ENCODE data around the gene ENOPH1.
"Not testable (repeated sequence)": the region's sequence is repeated elsewhere in the genome, so short reads cannot be mapped to it uniquely, and the experiment has no call there.

ENOPH1 gene

DNA sequence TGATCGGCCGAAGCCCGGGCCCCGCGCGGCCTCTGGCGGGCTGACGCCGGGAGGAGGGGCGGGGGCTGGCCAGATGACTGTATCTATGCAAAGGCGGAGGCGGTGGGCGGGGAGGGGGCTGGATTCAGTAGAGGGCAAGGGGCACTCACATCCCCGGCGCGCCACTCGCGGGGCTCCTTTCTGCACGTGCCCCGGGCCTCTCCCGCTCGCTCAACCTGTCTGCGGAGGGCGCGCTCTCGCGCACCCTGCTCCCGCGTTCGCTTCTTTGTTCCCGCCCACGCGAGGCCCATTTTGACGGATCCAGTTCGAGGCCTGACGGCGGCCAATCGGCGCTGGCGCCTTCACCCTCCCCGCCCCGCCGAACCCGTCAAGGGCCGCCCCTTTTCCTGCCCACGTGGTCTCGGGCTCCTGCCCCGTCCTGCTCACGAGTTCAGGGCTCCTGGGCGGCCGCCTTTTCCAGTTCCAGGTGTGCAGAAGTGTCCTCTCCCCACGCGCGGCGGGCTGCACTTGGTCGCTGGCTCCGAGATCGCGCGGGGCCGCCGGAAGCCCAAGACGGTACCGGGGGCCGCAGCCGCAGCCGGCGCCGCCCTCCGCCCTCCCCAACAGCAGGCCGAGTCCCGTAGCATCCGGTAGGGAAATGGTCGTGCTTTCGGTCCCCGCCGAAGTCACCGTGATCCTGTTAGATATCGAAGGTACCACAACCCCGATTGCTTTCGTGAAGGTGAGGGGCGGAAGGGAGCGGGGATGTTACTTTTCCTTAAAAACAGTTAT is at the start of gene ENOPH1, which contains the start of gene HNRNPDL:
TSS of gene ENOPH1 (plus strand) at position 398 of the 771 bp plus-strand sequence. CDS start at position 638, 240 bp downstream.
TSS of gene HNRNPDL (minus strand) at position 270 of the 771 bp plus-strand sequence. CDS start 772 bp downstream, outside the sequence.
- peak; percentile 93 for DNase-seq (ENCODE audit: low spot score)

DNA sequence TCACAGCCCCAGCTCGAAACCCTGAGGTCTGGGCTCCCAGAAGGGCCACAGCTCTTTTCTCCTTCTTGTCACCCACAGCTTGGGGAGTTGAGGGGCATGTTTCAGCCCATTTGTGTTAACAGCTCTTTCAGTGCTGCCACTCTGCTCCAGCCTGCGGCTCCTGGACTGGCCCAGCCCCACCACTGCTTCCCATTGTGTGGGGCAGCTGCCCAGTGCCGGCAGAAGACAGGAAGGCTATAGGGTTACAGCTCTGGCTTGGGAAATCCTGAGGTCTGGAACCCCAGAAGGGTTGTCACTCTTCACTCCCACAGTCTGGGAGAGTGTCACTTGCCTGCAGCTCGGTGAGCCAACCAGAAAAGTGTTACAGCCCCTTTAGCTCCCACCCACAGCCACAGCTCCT is 49.6 kb upstream of the ENOPH1 start:
- DNase-seq (ENCODE audit: low spot score), result no peak

DNA sequence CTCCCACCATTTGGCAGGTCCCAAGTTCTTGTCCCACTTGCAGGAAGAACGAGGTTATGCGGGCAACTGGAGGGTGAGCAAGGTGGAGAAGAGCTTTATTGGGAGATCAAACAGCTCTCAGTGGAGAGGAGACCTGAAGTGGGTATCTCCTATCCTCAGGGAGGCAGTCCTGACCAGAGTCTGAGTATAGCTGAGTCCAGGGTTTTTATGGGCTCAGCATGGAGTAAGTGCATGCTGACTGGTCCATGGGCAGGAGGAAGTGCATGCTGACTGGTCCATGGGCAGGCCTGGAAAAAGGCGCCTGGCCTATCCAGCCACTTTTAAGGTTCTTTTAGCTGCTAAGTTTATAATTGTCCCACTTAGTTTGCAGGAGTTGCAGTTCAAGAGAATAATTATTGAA is 49.2 kb upstream of the ENOPH1 start:
- DNase-seq (ENCODE audit: low spot score), result no peak

DNA sequence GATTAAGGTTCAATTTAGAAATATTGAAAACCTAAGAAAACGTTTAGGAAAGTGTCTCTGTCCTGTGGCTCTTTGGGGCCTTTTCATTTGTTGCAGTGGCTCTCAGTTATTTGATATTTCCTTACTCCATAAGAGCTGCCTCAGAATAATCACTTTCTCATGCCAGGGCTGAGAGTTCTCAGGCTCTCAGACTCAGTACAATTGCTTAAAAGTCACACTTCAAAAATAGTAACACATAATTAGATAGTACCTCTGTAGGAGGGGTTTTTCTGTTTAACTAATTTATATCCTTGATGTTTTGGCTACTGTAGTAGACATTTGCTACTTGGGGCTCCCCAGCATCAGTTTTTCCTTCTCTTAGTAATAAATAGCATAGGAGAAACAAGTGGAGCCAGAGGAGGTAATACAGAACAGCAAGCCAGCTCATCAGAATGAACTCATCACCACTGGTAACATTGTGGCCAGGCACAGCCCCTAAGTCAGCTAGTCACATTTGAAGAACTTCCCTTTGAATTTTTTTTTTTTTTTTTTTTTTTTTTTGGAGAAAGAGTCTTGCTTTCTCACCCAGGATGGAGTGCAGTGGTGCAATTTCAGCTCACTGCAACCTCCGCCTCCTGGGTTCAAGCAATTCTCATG is 48.6 kb upstream of the ENOPH1 start:
- DNase-seq (ENCODE audit: low spot score), result no peak

DNA sequence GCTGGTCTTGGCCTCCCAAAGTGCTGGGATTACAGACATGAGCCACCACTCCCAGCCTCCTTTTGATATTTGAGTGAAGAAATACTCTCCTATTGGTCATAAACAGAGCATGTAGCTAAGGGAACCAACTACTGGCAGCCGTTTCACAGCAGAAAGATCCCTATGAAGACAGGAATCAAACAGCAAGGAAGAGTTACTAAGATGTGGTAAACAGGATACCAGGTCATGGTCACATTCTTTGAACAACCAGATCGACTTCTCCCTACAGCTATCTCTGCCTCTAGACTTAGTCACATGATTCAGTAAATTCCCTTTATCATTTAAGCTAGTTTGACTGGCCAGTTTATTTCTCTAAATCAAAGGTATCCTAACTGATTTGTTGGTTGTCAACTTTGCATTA is 47.6 kb upstream of the ENOPH1 start:
- no peak for DNase-seq (ENCODE audit: low spot score)

DNA sequence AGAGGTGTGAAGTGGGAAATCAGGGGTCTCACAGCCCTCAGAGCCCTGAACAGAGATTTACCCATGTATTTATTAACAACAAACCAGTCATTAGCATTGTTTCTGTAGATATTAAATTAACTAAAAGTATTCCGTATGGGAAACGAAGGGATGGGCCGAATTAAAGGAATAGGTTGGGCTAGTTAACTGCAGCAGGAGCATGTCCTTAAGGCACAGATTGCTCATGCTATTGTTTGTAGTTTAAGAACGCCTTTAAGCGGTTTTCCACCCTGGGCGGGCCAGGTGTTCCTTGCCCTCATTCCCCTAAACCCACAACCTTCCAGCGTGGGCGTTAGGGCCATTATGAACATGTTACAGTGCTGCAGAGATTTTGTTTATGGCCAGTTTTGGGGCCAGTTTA is 44.1 kb upstream of the ENOPH1 start:
- not testable (repeated sequence) for DNase-seq (ENCODE audit: low spot score)

DNA sequence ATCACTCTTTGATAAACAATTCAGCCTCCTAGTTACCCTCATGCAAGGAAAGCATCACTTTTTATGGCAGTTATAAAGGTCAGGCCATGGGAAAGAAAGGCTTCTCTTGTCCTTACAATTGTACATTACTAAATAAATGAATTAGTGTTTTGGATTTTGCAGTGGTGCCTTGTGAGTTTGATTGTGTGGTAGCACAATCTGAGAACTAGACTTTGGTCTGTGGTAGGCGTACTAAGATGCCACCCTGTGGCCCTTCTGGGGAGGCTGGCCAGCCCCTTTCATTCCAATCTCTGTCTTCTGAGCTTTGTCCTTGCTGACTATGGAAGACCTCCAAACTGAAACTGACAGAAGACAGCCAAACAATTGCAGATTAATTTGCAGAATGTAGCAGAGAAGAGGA is 42.0 kb upstream of the ENOPH1 start:
- no peak for DNase-seq (ENCODE audit: low spot score)

DNA sequence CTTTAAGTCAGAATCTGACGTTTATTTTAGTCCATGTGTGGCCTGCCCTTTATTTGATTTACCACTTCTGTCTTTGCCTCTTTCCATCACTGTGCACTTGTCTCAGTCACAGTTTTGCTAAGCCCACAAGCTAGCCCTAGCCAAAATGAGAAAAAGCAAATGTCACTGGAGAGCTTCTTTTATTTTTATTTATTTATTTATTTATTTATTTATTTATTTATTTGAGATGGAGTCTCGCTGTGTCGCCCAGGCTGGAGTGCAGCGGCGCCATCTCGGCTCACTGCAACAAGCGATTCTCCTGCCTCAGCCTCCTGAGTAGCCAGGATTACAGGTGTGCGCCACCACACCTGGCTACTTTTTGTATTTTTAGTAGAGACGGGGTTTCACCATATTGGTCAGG is 40.3 kb upstream of the ENOPH1 start:
- not testable (repeated sequence) for DNase-seq (ENCODE audit: low spot score)

DNA sequence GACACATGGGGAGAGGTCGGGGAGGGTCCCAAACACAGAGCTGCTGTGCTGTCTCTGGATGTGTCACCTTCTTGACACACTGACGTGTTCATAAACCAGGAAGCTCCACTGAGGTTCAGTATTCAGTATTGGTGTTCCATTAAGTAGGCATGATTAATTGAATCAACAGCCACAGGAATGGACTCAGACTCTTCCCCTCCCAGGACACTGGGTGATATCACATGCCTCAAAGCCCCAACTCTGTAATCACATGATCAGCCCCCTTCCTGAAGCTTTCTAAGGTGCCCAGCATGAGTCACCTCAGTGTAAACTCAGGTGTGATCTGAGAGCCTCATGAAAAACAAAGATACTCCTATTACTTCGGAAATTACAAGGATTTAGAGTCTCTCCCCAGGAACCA is 35.5 kb upstream of the ENOPH1 start:
- no peak for DNase-seq (ENCODE audit: low spot score)

DNA sequence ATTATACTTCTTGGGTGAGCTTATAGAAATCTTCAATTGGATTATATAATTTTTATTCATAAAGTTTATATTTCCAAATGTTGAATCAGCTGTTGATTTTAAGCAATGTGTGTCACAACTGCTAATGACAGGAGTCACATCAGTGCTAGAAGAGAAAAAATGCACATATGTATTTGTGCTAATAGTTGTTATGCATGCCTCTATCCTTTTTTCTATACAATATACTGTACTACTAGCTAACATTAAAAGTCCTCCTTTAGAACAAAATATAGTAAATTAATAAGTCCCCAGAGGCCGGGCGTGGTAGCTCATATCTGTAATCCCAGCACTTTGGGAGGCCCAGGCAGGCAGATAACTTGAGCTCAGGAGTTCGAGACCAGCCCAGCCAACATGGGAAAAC is 32.9 kb upstream of the ENOPH1 start:
- DNase-seq (ENCODE audit: low spot score), result no peak

DNA sequence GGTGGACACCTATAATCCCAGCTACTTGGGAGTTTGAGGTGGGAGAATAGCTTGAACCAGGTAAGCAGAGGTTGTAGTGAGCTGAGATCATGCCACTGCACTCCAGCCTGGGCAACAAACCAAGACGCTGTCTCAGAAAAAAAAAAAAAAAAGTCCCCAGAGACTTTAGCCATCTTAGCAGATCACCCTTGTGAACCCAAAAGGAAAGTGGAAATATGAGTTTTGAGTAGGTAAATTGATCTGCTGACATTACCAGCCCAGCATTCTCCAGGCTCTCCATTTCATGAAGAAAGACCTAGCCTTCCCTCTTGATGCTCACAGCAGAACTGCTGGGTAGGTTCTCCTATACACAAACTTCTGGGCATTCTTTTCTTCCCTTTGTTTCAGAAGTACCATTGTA is 32.1 kb upstream of the ENOPH1 start:
- no peak for DNase-seq (ENCODE audit: low spot score)

DNA sequence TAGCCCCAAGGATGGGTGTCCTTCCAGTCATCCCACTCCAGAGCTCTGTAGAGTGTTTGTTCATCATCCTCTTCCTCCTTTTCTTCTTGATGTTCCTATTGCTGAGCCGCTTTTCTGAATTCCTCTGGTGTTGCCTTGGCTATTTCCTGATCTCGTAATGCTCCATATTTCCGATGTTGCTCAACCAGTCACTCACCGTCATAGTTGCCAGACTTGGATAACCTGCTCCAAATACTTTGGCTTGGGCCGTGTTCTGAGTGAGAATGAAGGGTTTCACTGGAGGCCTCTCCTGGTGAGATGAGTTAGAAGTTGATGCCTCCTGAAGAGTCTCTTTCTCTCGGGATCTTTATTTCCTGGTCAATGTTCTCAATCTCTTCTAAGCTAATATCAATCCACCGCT is 28.8 kb upstream of the ENOPH1 start:
- no peak for DNase-seq (ENCODE audit: low spot score)

DNA sequence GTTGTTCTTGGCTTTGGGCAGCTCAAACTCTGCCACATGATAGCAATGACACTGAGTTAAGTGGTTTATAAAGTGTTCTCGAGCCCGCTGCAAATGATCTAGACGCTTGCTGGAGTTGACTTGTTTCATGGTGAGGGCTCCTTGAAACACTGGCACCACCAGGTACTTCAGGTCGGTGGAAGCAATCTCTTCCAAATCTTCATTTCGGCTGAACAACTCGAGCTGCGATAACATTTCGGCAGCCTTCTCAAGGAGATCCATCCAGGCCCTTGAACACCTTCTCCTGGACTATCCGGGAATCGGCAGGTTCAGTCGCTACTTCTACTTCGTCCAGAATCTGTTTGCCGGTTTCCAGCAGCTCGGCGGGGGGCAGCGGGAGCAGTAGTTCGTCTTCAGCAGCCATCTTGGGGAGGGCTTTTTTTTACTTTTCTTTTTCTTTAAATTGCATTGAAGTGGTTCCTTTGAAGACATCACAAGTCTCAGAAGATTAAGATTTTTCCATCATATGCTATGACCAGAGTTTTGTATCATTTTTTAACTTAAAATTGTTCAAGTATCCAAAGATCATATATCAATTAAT is 28.1 kb upstream of the ENOPH1 start:
- DNase-seq (ENCODE audit: low spot score), result no peak

DNA sequence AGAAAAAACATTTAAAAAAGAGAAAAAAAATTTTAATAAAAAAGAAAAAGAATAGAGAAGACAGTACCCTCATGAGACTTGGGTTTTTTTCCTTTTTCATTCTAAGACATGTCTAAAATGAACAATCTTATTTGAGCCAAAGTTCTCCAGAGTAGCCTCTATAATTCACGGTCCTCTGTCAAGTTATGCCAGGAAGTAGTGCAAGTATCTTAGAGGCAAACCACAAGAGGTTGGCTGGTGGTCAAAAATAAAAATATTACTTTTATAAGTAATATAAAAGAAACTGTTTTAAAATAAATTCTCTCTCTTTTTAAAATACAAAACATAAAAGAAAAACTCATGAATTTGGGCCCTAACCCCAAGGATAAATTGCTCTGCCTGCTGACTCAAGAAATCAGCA is 26.7 kb upstream of the ENOPH1 start:
- no peak for DNase-seq (ENCODE audit: low spot score)

DNA sequence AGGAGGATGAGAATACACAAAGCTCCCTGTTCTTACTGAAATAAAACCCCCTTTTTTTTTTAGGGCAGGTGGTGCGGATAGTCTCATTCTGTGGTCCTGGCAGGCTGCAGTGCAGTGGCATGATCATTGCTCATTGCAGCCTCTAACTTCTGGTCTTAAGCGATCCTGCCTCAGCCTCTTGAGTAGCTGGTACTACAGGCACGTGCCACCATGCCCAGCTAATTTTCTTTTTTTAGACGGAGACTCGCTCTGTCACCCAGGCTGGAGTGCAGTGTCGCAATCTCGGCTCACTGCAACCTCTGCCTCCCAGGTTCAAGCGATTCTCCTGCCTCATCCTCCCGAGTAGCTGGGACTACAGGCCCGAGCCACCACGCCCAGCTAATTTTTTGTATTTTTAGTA is 15.3 kb upstream of the ENOPH1 start:
- not testable (repeated sequence) for DNase-seq (ENCODE audit: low spot score)

DNA sequence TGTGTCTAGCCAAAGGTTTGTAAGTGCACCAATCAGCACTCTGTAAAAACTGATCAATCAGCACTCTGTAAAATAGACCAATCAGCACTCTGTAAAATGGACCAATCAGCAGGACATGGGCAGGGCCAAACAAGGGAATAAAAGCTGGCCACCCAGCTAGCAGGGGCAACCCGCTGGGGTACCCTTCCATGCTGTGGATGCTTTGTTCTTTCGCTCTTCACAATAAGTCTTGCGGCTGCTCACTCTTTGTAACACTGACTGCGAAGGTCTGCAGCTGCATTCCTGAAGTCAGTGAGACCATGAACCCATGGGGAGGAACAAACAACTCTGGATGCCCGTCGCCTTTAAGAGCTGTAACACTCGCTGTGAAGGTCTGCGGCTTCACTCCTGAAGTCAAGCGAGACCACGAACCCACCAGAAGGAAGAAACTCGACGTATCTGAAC is 14.4 kb upstream of the ENOPH1 start:
- DNase-seq (ENCODE audit: low spot score), result no peak

DNA sequence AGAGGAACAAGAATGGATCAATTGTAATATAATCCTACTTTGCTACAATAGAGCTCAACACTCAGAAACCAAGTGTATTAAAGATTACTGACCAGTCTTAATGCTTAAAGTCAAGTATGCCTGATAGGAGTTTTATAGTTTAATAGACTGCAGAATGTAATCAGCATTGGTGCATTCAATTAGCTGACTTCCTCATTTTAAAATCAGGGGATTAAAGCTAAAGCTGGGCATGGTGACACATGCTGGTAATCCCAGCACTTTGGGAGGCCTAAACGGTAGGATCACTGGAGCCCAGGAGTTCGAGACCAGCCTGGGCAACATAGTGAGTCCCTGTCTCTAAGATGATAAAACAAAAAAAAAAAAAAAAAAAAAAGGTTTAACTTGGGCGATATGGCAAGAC is 10.9 kb upstream of the ENOPH1 start:
- no peak for DNase-seq (ENCODE audit: low spot score)

DNA sequence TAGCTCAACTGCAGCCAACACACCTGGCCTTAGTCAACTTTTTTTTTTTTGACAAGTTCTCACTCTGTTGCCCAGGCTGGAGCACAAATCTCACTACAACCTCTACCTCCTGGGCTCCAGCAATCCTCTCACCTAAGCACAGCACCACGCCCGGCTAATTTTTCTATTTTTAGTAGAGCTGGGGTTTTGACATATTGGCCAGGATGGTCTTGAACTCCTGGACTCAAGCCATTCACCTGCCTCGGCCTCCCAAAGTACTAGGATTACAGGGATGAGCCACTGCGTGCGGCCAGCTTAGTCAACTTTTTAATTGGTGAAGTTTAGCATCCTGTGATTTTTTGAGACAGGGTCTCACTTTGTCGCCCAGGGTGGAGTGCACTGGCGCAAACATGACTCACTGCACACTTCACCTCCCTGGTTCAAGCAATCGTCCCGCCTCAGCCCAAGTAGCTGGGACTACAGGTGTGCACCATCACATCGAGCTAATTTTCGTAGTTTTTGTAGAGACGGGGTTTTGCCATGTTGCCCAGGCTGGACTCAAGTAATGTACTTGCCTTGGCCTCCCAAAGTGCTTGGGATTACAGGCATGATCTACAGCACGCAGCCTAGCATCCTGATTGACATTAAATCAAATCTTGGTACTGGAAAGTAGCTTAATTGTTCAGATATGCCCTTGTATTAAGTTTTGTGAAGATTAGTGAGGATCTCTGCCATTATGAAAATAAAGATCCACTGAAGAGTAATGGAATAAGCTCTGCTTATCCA is 8.4 kb upstream of the ENOPH1 start:
- DNase-seq (ENCODE audit: low spot score), result no peak

DNA sequence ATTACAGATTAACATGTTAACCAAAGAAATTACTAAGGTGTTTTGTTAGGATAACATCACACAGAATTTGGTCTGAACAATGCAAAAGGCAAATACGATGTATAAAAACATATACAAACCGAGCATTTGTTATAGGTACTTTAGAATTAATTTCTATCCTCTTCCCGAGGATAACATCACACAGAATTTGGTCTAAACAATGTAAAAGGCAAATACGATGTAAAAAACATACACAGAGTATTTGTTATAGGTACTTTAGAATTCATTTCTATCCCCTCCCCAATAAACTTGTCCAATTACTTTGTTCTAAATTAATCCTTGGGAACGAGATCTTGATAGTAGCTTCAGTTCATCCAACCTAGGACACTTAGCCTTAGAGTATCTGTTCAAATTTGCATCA is 7.8 kb upstream of the ENOPH1 start:
- DNase-seq (ENCODE audit: low spot score), result no peak

DNA sequence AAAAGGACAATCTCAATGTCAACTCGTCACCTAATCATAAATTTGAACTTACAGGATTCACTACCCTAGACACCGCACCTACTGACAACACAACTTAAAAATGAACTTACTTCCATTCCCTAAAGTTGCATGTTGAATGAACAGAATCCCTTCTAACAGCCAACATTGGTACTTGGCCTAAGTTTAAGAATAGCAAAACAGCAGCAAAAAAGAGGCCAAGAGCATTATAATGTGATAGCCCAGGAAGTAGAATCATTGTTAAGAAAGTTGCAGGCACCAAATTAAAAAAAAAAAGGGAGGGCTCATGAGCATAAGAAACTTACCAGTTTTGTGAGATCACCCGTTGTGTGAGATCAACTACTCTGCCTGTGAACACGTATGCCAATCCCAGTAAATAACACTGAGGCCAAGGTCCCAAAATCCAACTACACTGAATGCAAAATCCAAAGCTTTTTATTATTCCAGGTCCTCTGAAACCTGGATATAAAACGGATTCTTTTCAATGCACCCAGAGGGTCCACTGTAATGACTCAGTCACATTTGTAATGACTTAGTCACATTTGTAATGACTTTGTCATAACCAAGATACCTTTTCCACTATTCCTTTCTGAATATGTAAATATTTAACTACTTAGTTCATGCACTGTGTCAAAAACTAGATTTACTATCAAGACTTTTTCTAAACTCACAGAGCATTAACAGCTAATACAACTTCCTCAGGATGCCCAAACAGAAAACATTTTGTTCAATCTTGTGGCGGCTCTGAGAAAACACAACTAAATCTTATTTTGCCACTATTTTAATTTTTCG is 6.9 kb upstream of the ENOPH1 start:
- DNase-seq (ENCODE audit: low spot score), result no peak

DNA sequence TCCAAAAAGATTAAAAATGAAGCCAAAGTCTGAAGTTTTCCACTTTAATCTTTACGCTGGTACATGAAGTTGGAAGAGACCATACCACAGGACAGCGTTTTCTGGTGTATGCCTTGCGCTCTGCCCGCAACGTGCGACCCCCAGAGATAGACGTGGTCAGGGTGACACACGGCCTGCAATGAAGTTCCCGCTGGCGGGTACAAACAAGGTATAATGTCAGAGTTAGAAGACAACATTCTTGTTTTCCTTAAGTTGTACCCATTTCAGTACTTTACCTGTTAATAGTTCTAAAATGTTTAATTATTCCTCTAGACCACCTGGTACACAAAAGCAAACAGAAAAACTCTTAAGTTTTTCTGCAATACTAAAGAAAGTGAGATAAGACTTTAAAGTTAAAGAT is 4.9 kb upstream of the ENOPH1 start:
- DNase-seq (ENCODE audit: low spot score), result no peak

DNA sequence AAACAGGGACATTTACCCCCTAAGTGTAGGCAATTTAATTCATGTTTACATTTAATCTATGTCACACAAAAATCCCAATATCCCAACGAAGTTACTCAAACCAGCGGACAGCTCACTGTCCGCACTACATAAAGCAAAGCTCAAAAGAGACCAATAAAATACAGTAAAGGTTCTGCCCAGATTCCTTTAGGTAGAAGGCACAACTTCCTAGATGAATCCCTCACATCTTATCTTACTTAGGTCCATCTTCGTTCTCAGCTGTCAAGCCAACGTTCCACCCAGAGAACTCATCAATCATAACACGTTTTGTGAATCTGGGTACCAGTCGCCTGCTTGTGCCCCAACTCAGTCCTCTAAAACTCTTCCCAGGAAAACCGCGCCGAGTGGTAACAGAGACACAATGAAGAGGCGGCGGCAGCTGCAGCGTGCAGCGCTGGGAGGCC is 1.8 kb upstream of the ENOPH1 start:
- DNase-seq (ENCODE audit: low spot score), result no peak

Measured in kidney capillary endothelial cell (primary cell).